ENCODE results near the gene MELK. TPM values are rescaled to one million over a fixed set of nuclear protein-coding genes. Genes with fewer than 3 reads are reported as not detected.

Gene MELK
- total RNA-seq, 1 donor from 2014 or later: 10.6 TPM

GRCh38 chr9:36609306-36609705, 36.6 kb downstream of the MELK start:
- Mint-ChIP-seq H3K36me3 (ENCODE audit: low read depth, unreplicated experiment) (peaks cover 15% of the 10 kb centered on the region), H3K27me3 (ENCODE audit: unreplicated experiment) (peaks cover 2% of the 10 kb centered on the region), H3K4me3 (ENCODE audit: unreplicated experiment) (no peak overlapping the region)

GRCh38 chr9:36622121-36622520, 49.4 kb downstream of the MELK start:
- H3K27ac Mint-ChIP-seq (ENCODE audit: unreplicated experiment): no peak overlapping the region
- peaks cover 3% of the 10 kb centered on the region for H3K27me3 Mint-ChIP-seq (ENCODE audit: unreplicated experiment)
- DNase-seq (ENCODE audit: low spot score): no peak
- no peaks in the 10 kb centered on the region for H3K4me1 Mint-ChIP-seq (ENCODE audit: unreplicated experiment)
- TF ChIP-seq CTCF (IDR thresholded peaks at IDR 0.05; ENCODE audit: unreplicated experiment): no peak
- H3K36me3 Mint-ChIP-seq (ENCODE audit: low read depth, unreplicated experiment): no peaks in the 10 kb centered on the region
- H3K4me3 Mint-ChIP-seq (ENCODE audit: unreplicated experiment): no peak overlapping the region
- H3K9me3 Mint-ChIP-seq (ENCODE audit: unreplicated experiment): no peaks in the 10 kb centered on the region

More at GRCh38 chr9:36609306-36609705, 36.6 kb downstream of the MELK start:
- H3K9me3 Mint-ChIP-seq (ENCODE audit: unreplicated experiment): no peaks in the 10 kb centered on the region
- TF ChIP-seq CTCF (IDR thresholded peaks at IDR 0.05; ENCODE audit: unreplicated experiment): no peak
- H3K4me1 Mint-ChIP-seq (ENCODE audit: unreplicated experiment): no peaks in the 10 kb centered on the region
- no peak for DNase-seq (ENCODE audit: low spot score)
- no peak overlapping the region for H3K27ac Mint-ChIP-seq (ENCODE audit: unreplicated experiment)

- no peak for TF ChIP-seq CTCF (IDR thresholded peaks at IDR 0.05; ENCODE audit: unreplicated experiment)
- H3K9me3 Mint-ChIP-seq (ENCODE audit: unreplicated experiment): no peaks in the 10 kb centered on the region
- H3K27ac Mint-ChIP-seq (ENCODE audit: unreplicated experiment): no peak overlapping the region
- H3K36me3 Mint-ChIP-seq (ENCODE audit: low read depth, unreplicated experiment): no peaks in the 10 kb centered on the region
- DNase-seq (ENCODE audit: low spot score): no peak
- H3K27me3 Mint-ChIP-seq (ENCODE audit: unreplicated experiment): peaks cover 3% of the 10 kb centered on the region
- H3K4me1 Mint-ChIP-seq (ENCODE audit: unreplicated experiment): no peaks in the 10 kb centered on the region
- no peak overlapping the region for H3K4me3 Mint-ChIP-seq (ENCODE audit: unreplicated experiment)
These were observed 50.6 kb downstream of the MELK start for GRCh38 chr9:36623280-36623679.

GRCh38 chr9:36625006-36625615, 52.4 kb downstream of the MELK start:
- Mint-ChIP-seq H3K36me3 (ENCODE audit: low read depth, unreplicated experiment) (no peaks in the 10 kb centered on the region), H3K27me3 (ENCODE audit: unreplicated experiment) (peaks cover 3% of the 10 kb centered on the region), H3K4me3 (ENCODE audit: unreplicated experiment) (no peak overlapping the region), H3K4me1 (ENCODE audit: unreplicated experiment) (no peaks in the 10 kb centered on the region), H3K9me3 (ENCODE audit: unreplicated experiment) (no peaks in the 10 kb centered on the region), H3K27ac (ENCODE audit: unreplicated experiment) (no peak overlapping the region)
- TF ChIP-seq CTCF (IDR thresholded peaks at IDR 0.05; ENCODE audit: unreplicated experiment): no peak
- DNase-seq (ENCODE audit: low spot score): no peak

GRCh38 chr9:36632892-36633291, 60.2 kb downstream of the MELK start:
- no peak overlapping the region for H3K4me3 Mint-ChIP-seq (ENCODE audit: unreplicated experiment)

More at GRCh38 chr9:36632892-36633291, 60.2 kb downstream of the MELK start:
- H3K36me3 Mint-ChIP-seq (ENCODE audit: low read depth, unreplicated experiment): no peaks in the 10 kb centered on the region
- peak; percentile 74 for TF ChIP-seq CTCF (IDR thresholded peaks at IDR 0.05; ENCODE audit: unreplicated experiment)
- H3K4me1 Mint-ChIP-seq (ENCODE audit: unreplicated experiment): no peaks in the 10 kb centered on the region
- DNase-seq (ENCODE audit: low spot score): no peak
- H3K9me3 Mint-ChIP-seq (ENCODE audit: unreplicated experiment): no peaks in the 10 kb centered on the region
- H3K27ac Mint-ChIP-seq (ENCODE audit: unreplicated experiment): no peak overlapping the region
- H3K27me3 Mint-ChIP-seq (ENCODE audit: unreplicated experiment): no peaks in the 10 kb centered on the region
